NCI-H1048 (cell line): Measurements from ENCODE around the gene NTM.

ENCODE experiments used
- DNase-seq: peaks from one replicate; lab custom pipeline; 2025; lab: John Stamatoyannopoulos, UW

The NTM gene

GRCh38 chr11:131964698-131965483 is 594.5 kb downstream of the NTM start:
- DNase-seq: no peak

- no peak for DNase-seq
Observed at GRCh38 chr11:131965504-131965903, 595.1 kb downstream of the NTM start.

- no peak for DNase-seq
Observed at GRCh38 chr11:131966667-131967066, 596.3 kb downstream of the NTM start.

- DNase-seq: no peak
Observed at GRCh38 chr11:131969261-131969660, 598.8 kb downstream of the NTM start.

- DNase-seq: no peak
Observed at GRCh38 chr11:131973061-131973460, 602.6 kb downstream of the NTM start.

GRCh38 chr11:131975619-131976018 is 605.2 kb downstream of the NTM start:
- no peak for DNase-seq

- no peak for DNase-seq
Observed at GRCh38 chr11:131976021-131976420, 605.6 kb downstream of the NTM start.

GRCh38 chr11:131977231-131977630 is 606.8 kb downstream of the NTM start:
- no peak for DNase-seq

GRCh38 chr11:131977854-131978253 is 607.4 kb downstream of the NTM start:
- no peak for DNase-seq

GRCh38 chr11:131978351-131978750 is 607.9 kb downstream of the NTM start:
- DNase-seq: no peak

GRCh38 chr11:131979364-131979763 is 608.9 kb downstream of the NTM start:
- no peak for DNase-seq

- no peak for DNase-seq
Observed at GRCh38 chr11:131980199-131980598, 609.8 kb downstream of the NTM start.

- no peak for DNase-seq
Observed at GRCh38 chr11:131980888-131981668, 610.7 kb downstream of the NTM start.

- DNase-seq: no peak
Observed at GRCh38 chr11:131982154-131982553, 611.7 kb downstream of the NTM start.

- no peak for DNase-seq
Observed at GRCh38 chr11:131985846-131986301, 615.5 kb downstream of the NTM start.

- no peak for DNase-seq
Observed at GRCh38 chr11:131987703-131988102, 617.3 kb downstream of the NTM start.

GRCh38 chr11:131991606-131992005 is 621.2 kb downstream of the NTM start:
- DNase-seq: no peak

GRCh38 chr11:131993246-131993645 is 622.8 kb downstream of the NTM start:
- DNase-seq: no peak

GRCh38 chr11:131998020-131998419 is 627.6 kb downstream of the NTM start:
- no peak for DNase-seq

GRCh38 chr11:131999084-131999483 is 628.7 kb downstream of the NTM start:
- no peak for DNase-seq

GRCh38 chr11:131999955-132000354 is 629.5 kb downstream of the NTM start:
- DNase-seq: no peak

- no peak for DNase-seq
Observed at GRCh38 chr11:132005887-132006286, 635.5 kb downstream of the NTM start.

GRCh38 chr11:132006884-132007580 is 636.6 kb downstream of the NTM start:
- DNase-seq: no peak
